ENCODE measurements around the gene POLR1B. TPM values are rescaled to one million over a fixed set of nuclear protein-coding genes. Genes with fewer than 3 reads are reported as not detected.

POLR1B gene
- total RNA-seq, 2 donors from 2014 or later, result 5.7 to 6.8 TPM

GRCh38 chr2:112539306-112539705 is 3.0 kb upstream of the POLR1B start:
- no peak for DNase-seq (ENCODE audit: low spot score)
- no peak overlapping the region for H3K27ac ChIP-seq
- no peak overlapping the region for H3K4me3 ChIP-seq
- H3K9me3 ChIP-seq, result no peaks in the 10 kb centered on the region
- H3K4me1 ChIP-seq, result peaks cover 0 to 18% of the 10 kb centered on the region in 2 donors
- TF ChIP-seq, protein P1, sequence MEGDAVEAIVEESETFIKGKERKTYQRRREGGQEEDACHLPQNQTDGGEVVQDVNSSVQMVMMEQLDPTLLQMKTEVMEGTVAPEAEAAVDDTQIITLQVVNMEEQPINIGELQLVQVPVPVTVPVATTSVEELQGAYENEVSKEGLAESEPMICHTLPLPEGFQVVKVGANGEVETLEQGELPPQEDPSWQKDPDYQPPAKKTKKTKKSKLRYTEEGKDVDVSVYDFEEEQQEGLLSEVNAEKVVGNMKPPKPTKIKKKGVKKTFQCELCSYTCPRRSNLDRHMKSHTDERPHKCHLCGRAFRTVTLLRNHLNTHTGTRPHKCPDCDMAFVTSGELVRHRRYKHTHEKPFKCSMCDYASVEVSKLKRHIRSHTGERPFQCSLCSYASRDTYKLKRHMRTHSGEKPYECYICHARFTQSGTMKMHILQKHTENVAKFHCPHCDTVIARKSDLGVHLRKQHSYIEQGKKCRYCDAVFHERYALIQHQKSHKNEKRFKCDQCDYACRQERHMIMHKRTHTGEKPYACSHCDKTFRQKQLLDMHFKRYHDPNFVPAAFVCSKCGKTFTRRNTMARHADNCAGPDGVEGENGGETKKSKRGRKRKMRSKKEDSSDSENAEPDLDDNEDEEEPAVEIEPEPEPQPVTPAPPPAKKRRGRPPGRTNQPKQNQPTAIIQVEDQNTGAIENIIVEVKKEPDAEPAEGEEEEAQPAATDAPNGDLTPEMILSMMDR (IDR thresholded peaks at IDR 0.05), result no peak
- H3K27me3 ChIP-seq, result no peaks in the 10 kb centered on the region
- no peaks in the 10 kb centered on the region for H3K36me3 ChIP-seq

DNA sequence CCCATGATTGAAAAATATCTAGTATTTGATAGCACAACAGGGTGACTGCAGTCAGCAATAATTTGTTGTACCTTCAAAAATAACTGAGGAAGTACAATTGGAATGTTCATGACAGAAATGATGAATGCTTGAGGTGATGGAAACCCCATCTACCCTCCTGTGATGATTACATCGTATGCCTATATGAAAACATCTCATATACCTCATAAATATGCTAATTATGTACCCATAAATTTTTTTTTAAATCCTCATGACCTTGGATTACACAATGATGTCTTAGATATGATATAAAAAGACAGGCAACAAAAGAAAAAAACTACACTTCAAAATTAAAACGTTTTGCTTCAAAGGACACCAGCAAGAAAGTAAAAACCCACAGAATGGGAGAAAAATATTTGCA is 1.4 kb upstream of the POLR1B start:
- no peaks in the 10 kb centered on the region for H3K27me3 ChIP-seq
- H3K4me1 ChIP-seq, result peaks cover 0 to 18% of the 10 kb centered on the region in 2 donors
- DNase-seq (ENCODE audit: low spot score), result no peak
- H3K4me3 ChIP-seq, result no peak overlapping the region
- no peak overlapping the region for H3K27ac ChIP-seq
- no peaks in the 10 kb centered on the region for H3K36me3 ChIP-seq
- TF ChIP-seq, protein P1 (IDR thresholded peaks at IDR 0.05), result no peak
- H3K9me3 ChIP-seq, result no peaks in the 10 kb centered on the region

GRCh38 chr2:112541315-112542122 is 746 bp upstream of the POLR1B start:
- peaks cover 0 to 18% of the 10 kb centered on the region in 2 donors for H3K4me1 ChIP-seq
- H3K9me3 ChIP-seq, result no peaks in the 10 kb centered on the region
- peak overlapping the region; percentile 86 for H3K27ac ChIP-seq
- no peaks in the 10 kb centered on the region for H3K27me3 ChIP-seq
- TF ChIP-seq, protein P1 (IDR thresholded peaks at IDR 0.05), result no peak
- peak; percentile 62 for DNase-seq (ENCODE audit: low spot score)
- peak overlapping the region; percentile 88 to 90 for H3K4me3 ChIP-seq
- no peaks in the 10 kb centered on the region for H3K36me3 ChIP-seq

GRCh38 chr2:112542984-112543661 is 858 bp downstream of the POLR1B start:
- Histone ChIP-seq H3K27me3 (no peaks in the 10 kb centered on the region), H3K4me3 (peak overlapping the region; percentile 88 to 90), H3K9me3 (no peaks in the 10 kb centered on the region), H3K36me3 (peaks cover 8% of the 10 kb centered on the region), H3K27ac (peak overlapping the region in 1 of 2 donors; percentile 86), H3K4me1 (peaks cover 0 to 18% of the 10 kb centered on the region in 2 donors)
- TF ChIP-seq, protein P1 (IDR thresholded peaks at IDR 0.05), result no peak
- no peak for DNase-seq (ENCODE audit: low spot score)

- H3K36me3 ChIP-seq, result peaks cover 42% of the 10 kb centered on the region
- H3K27me3 ChIP-seq, result no peaks in the 10 kb centered on the region
- DNase-seq (ENCODE audit: low spot score), result no peak
- TF ChIP-seq, protein P1 (IDR thresholded peaks at IDR 0.05), result no peak
- H3K9me3 ChIP-seq, result no peaks in the 10 kb centered on the region
- H3K4me3 ChIP-seq, result no peak overlapping the region
- H3K27ac ChIP-seq, result no peak overlapping the region
- peaks cover 0 to 12% of the 10 kb centered on the region in 2 donors for H3K4me1 ChIP-seq
Measured at GRCh38 chr2:112547333-112547732, 5.1 kb downstream of the POLR1B start.
